Left ventricle myocardium superior (tissue), 1 donor: Measurements from ENCODE around the gene MRGPRF. TPM values are rescaled to one million over a fixed set of nuclear protein-coding genes. Genes with fewer than 3 reads are reported as not detected.
A peak's percentile ranks its signal among the peaks of the same experiment; 100 is the strongest.
"Not testable (repeated sequence)": the region's sequence is repeated elsewhere in the genome, so short reads cannot be mapped to it uniquely, and the experiment has no call there.

Source experiments
- ATAC-seq: fragments of 200-7000 bp; cut with Tn5 transposase; one replicate; pipeline ENCODE4 v1.9.1; 2020; ENCODE audit warnings: mild to moderate bottlenecking, moderate library complexity
- DNase-seq: peaks from one replicate; pipeline ENCODE4 v3.0.0-alpha.2; 2020
- intact Hi-C: fragments of 100-400 bp; cut with micrococcal nuclease; formaldehyde crosslinking; loops from one replicate; pipeline ENCODE4 v1.11.0; 2022
- total RNA-seq: library from RNA; stranded (reverse); fragmentation: NEBNext Ultra II Directional; extraction: Animal tissue kit (Norgen Biotek cat#: 25700); gene quantifications from one replicate; pipeline ENCODE4 v1.2.1, GENCODE V29; 2021
- donor health status: DM: no; HTN: yes; CAD: no; lungs with severe emphysema.

MRGPRF gene
- total RNA-seq, 1 donor from 2014 or later = 5.5 TPM

- no peak for DNase-seq
- intact Hi-C loops = no loop called here
- ATAC-seq = no peak
These were observed 7.2 kb downstream of the MRGPRF start for GRCh38 chr11:69005631-69006368.

GRCh38 chr11:69005183-69005630 is 7.8 kb downstream of the MRGPRF start:
- DNase-seq = no peak
- intact Hi-C loops = no loop called here

GRCh38 chr11:69004411-69005182 is 8.4 kb downstream of the MRGPRF start:
- DNase-seq (no peak), ATAC-seq (no peak)
- intact Hi-C loops = no loop called here

More at GRCh38 chr11:69005183-69005630, 7.8 kb downstream of the MRGPRF start:
- ATAC-seq = no peak

- intact Hi-C loops = no loop called here
- DNase-seq = no peak
- ATAC-seq = no peak
These were observed 9.1 kb downstream of the MRGPRF start for GRCh38 chr11:69003866-69004367.

GRCh38 chr11:69003301-69003865 is 9.7 kb downstream of the MRGPRF start:
- intact Hi-C loops = no loop called here
- no peak for ATAC-seq
- no peak for DNase-seq

- DNase-seq (no peak), ATAC-seq (no peak)
- intact Hi-C loops = no loop called here
These were observed 10.3 kb downstream of the MRGPRF start for GRCh38 chr11:69002570-69003231.

GRCh38 chr11:69002110-69002569 is 10.9 kb downstream of the MRGPRF start:
- no peak for DNase-seq
- no peak for ATAC-seq

GRCh38 chr11:69001243-69002081 is 11.6 kb downstream of the MRGPRF start:
- intact Hi-C loops = no loop called here
- ATAC-seq (no peak), DNase-seq (peak; percentile 12)

More at GRCh38 chr11:69002110-69002569, 10.9 kb downstream of the MRGPRF start:
- intact Hi-C loops = no loop called here

GRCh38 chr11:69000831-69001242 is 12.2 kb downstream of the MRGPRF start:
- ATAC-seq (peak; percentile 51), DNase-seq (no peak)
- intact Hi-C loops = no loop called here

- intact Hi-C loops = no loop called here
- DNase-seq (no peak), ATAC-seq (no peak)
These were observed 12.7 kb downstream of the MRGPRF start for GRCh38 chr11:69000391-69000790.

- ATAC-seq, intact Hi-C loops: not testable (repeated sequence)
- DNase-seq = peak; percentile 7
These were observed 13.2 kb downstream of the MRGPRF start for GRCh38 chr11:68999748-69000355.

- intact Hi-C loops = no loop called here
- peak; percentile 15 for DNase-seq
- ATAC-seq = no peak
These were observed 13.8 kb downstream of the MRGPRF start for GRCh38 chr11:68999093-68999747.

- ATAC-seq (peak; percentile 49), DNase-seq (peak; percentile 34)
- intact Hi-C loops = no loop called here
These were observed 14.6 kb downstream of the MRGPRF start for GRCh38 chr11:68998390-68998911.

GRCh38 chr11:68997995-68998348 is 15.1 kb downstream of the MRGPRF start:
- intact Hi-C loops = no loop called here
- DNase-seq (no peak), ATAC-seq (no peak)

GRCh38 chr11:68997124-68997994 is 15.7 kb downstream of the MRGPRF start:
- ATAC-seq = no peak
- intact Hi-C loops = no loop called here
- peak; percentile 20 for DNase-seq

- ATAC-seq (no peak), DNase-seq (peak; percentile 12)
- intact Hi-C loops = no loop called here
These were observed 16.5 kb downstream of the MRGPRF start for GRCh38 chr11:68996376-68997123.
